HFF-Myc (cell line): ENCODE data around the gene YIF1A.
"Not testable (repeated sequence)": the region's sequence is repeated elsewhere in the genome, so short reads cannot be mapped to it uniquely, and the experiment has no call there.

Experiments
- DNase-seq: peaks from one replicate; pipeline ENCODE4 v3.0.0-alpha.2; 2011; ENCODE audit warnings: low read depth; ENCODE audit errors: extremely low read depth
- H3K4me3 ChIP-seq: replicated peaks from 2 replicates; pipeline ENCODE4 v1.5.1; 2011; ENCODE audit warnings: low read depth, mild to moderate bottlenecking, control low read depth, low read length
- TF ChIP-seq, protein P1 (sequence below): IDR thresholded peaks from 2 replicates; pipeline ENCODE4 v1.5.1; 2012; ENCODE audit warnings: mild to moderate bottlenecking, low read depth, low read length, control low read depth; ENCODE audit errors: missing control alignments

The YIF1A gene

DNA sequence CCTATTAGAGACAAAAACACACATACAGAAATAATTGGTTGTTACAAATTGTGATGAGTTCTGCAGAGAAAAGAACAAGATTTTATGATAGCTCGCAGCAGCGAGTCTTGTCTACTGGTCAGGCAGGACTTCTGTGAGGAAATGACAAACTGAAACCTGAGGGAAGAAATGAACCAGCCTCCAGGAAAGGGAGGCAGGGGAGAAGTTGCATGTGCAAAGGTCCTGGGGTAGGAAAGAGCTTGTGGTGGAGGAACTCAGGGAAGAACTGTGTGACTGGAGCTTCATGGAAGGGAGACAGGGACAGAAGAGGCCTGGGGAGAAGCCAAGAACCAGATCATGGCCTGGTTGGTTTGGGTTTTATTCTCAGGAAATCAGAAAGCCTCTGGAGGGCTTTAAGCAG, 29.7 kb downstream of the YIF1A start:
- DNase-seq: no peak
- TF ChIP-seq, protein P1, sequence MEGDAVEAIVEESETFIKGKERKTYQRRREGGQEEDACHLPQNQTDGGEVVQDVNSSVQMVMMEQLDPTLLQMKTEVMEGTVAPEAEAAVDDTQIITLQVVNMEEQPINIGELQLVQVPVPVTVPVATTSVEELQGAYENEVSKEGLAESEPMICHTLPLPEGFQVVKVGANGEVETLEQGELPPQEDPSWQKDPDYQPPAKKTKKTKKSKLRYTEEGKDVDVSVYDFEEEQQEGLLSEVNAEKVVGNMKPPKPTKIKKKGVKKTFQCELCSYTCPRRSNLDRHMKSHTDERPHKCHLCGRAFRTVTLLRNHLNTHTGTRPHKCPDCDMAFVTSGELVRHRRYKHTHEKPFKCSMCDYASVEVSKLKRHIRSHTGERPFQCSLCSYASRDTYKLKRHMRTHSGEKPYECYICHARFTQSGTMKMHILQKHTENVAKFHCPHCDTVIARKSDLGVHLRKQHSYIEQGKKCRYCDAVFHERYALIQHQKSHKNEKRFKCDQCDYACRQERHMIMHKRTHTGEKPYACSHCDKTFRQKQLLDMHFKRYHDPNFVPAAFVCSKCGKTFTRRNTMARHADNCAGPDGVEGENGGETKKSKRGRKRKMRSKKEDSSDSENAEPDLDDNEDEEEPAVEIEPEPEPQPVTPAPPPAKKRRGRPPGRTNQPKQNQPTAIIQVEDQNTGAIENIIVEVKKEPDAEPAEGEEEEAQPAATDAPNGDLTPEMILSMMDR: no peak
- no peak overlapping the region for H3K4me3 ChIP-seq

DNA sequence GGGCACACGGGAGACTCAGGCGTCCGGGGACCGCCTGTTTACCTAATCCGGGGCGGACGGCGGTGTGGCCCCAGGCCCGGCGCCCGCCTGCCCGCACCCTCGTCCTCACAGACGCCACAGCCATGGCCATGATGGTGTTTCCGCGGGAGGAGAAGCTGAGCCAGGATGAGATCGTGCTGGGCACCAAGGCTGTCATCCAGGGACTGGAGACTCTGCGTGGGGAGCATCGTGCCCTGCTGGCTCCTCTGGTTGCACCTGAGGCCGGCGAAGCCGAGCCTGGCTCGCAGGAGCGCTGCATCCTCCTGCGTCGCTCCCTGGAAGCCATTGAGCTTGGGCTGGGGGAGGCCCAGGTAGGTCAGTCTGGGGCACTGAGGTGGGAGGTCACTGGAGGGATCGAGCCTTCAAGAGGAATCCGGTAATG, 30.5 kb downstream of the YIF1A start:
- peak overlapping the region; percentile 80 for H3K4me3 ChIP-seq
- no peak for DNase-seq
- TF ChIP-seq, protein P1: no peak

DNA sequence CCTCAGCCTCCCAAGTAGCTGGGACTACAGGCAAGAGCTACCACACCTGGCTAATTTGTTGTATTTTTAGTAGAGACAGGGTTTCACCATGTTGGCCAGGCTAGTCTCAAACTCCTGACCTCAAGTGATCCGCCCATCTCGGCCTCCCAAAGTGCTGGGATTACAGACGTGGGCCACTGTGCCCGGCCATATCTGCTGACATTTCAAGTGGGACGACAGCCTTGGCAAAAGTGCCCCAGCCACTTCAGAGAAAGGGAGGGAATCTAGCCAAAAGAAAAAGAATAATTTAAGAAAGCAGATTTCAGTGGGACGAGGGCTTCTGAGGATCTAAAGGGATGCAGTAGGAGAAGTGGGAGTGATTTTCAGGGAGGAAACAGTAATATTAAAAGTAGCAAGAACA, 35.9 kb downstream of the YIF1A start:
- not testable (repeated sequence) for H3K4me3 ChIP-seq, DNase-seq

DNA sequence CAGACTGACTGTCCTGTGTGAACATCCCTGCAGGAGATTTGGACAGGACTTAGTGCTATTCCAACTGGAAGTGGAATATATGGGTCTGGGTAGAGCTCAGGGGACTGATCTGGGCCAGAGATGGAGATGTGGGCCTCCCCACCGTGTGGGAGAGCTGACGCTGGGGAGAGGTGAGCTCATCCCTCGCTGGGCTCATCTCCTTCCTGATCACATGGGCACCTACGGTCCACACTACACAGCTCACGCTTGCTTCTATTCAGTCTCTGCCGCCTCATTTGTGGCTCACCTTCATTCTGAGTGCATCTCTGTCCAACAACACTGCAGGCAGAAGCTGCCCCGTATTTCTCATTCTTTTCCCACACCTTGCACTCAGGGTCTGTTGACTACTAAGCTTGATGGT, 37.1 kb downstream of the YIF1A start:
- no peak for DNase-seq
- TF ChIP-seq, protein P1: no peak
- no peak overlapping the region for H3K4me3 ChIP-seq

DNA sequence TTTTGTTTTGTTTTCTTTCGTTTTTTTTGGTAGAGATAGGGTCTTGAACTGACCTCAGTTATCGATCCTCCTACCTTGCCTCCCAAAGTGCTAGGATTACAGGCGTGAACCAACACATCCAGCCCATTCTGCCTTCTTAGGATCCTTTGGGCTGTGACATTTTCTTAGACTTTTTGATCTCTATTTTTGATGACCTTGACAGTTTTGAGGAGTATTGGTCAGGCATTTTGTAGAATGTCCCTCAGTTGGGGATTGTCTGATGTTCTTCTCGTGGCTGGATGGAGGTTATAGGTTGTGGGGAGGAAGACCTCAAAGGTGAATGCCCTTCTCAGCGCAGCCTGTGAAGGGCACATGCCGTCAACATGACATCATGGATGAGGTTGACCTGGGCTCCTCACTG, 40.0 kb downstream of the YIF1A start:
- no peak overlapping the region for H3K4me3 ChIP-seq
- TF ChIP-seq, protein P1: no peak
- no peak for DNase-seq

DNA sequence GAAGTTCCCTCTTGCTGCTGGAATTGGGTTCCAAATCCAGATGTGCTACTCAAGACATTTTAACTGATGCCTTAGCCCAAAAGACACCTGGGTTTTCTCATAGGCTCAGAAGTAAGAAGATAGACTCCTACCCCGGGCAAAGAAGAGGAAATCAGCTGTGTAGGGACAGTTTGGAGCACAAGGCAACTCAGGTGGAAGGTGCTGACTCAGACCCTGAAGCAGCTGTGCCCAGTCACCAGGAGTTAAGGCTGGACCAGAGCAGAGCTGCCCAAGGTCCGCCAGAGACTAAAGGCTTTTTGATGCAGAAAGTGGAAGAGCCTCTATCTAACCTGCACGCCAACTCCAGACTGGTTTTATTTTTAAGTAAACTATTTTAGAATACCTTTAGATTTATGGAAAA, 41.1 kb downstream of the YIF1A start:
- no peak for DNase-seq
- no peak overlapping the region for H3K4me3 ChIP-seq
- TF ChIP-seq, protein P1: no peak

DNA sequence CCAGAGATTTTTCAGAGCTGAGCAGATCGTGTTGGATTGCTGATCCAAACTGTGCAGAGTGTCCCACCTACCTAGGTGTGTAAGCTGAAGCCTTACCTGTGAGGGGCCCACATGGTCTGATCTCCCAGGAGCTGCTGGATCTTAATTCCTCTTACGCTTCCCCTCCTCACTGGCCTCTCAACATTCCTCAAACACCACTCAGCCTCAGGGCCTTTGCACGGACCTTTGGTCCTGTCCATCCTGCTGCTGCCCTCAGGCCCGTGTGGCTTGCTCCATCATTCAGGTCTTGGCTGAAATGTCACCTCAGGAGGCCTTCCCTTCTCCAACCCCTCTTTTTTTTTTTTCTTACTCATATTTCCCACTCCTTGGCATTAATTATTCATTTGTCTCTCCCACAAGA, 41.6 kb downstream of the YIF1A start:
- TF ChIP-seq, protein P1: no peak
- H3K4me3 ChIP-seq: no peak overlapping the region
- no peak for DNase-seq
